ENCODE measurements around the gene WDTC1.
"Not testable (repeated sequence)": the region's sequence is repeated elsewhere in the genome, so short reads cannot be mapped to it uniquely, and the experiment has no call there.

The WDTC1 gene

GRCh38 chr1:27234049-27234882 lies at the start of gene WDTC1:
Gene WDTC1, plus strand, starts transcription at chr1:27234632. Its CDS starts 26,423 bp downstream, at chr1:27261055.
- peak; percentile 96 to 97 for DNase-seq

- DNase-seq: not testable (repeated sequence)
Observed at GRCh38 chr1:27184665-27185064, 49.8 kb upstream of the WDTC1 start.

- DNase-seq: no peak
Observed at GRCh38 chr1:27192039-27192529, 42.3 kb upstream of the WDTC1 start.

- DNase-seq: no peak
Observed at GRCh38 chr1:27193194-27193593, 41.2 kb upstream of the WDTC1 start.

GRCh38 chr1:27201295-27201694 lies 33.1 kb upstream of the WDTC1 start:
- no peak for DNase-seq

- no peak for DNase-seq
Observed at GRCh38 chr1:27203946-27204345, 30.5 kb upstream of the WDTC1 start.

- not testable (repeated sequence) for DNase-seq
Observed at GRCh38 chr1:27207238-27207637, 27.2 kb upstream of the WDTC1 start.

- not testable (repeated sequence) for DNase-seq
Observed at GRCh38 chr1:27208143-27208850, 26.1 kb upstream of the WDTC1 start.

GRCh38 chr1:27216466-27216865 lies 18.0 kb upstream of the WDTC1 start:
- no peak for DNase-seq

GRCh38 chr1:27217401-27217800 lies 17.0 kb upstream of the WDTC1 start:
- DNase-seq: no peak

GRCh38 chr1:27218736-27219135 lies 15.7 kb upstream of the WDTC1 start:
- DNase-seq: no peak

- no peak for DNase-seq
Observed at GRCh38 chr1:27220096-27220495, 14.3 kb upstream of the WDTC1 start.

GRCh38 chr1:27220702-27221497 lies 13.5 kb upstream of the WDTC1 start:
- not testable (repeated sequence) for DNase-seq

- no peak for DNase-seq
Observed at GRCh38 chr1:27225621-27226020, 8.8 kb upstream of the WDTC1 start.

- DNase-seq: no peak
Observed at GRCh38 chr1:27227765-27228164, 6.7 kb upstream of the WDTC1 start.

GRCh38 chr1:27233667-27234048 lies 774 bp upstream of the WDTC1 start:
- DNase-seq: peak in 1 of 2 experiments; percentile 14

- DNase-seq: no peak
Observed at GRCh38 chr1:27235827-27236226, 1.4 kb downstream of the WDTC1 start.

- DNase-seq: no peak
Observed at GRCh38 chr1:27237112-27237511, 2.7 kb downstream of the WDTC1 start.

- no peak for DNase-seq
Observed at GRCh38 chr1:27238032-27238431, 3.6 kb downstream of the WDTC1 start.

GRCh38 chr1:27241677-27242076 lies 7.2 kb downstream of the WDTC1 start:
- no peak for DNase-seq

- DNase-seq: not testable (repeated sequence)
Observed at GRCh38 chr1:27243665-27244064, 9.2 kb downstream of the WDTC1 start.

GRCh38 chr1:27246194-27246593 lies 11.8 kb downstream of the WDTC1 start:
- no peak for DNase-seq

- DNase-seq: no peak
Observed at GRCh38 chr1:27253596-27253995, 19.2 kb downstream of the WDTC1 start.

Measured in activated CD4-positive, alpha-beta T cell treated with anti-CD3 and anti-CD28 coated beads, Interleukin-2, amount 50 U/mL, for 48 hours (primary cell).